Lung microvascular endothelial cell (primary cell): ENCODE measurements around the gene GNA14. TPM values are rescaled to one million over a fixed set of nuclear protein-coding genes. Genes with fewer than 3 reads are reported as not detected.
A peak's percentile ranks its signal among the peaks of the same experiment; 100 is the strongest.
"Not testable (repeated sequence)": the region's sequence is repeated elsewhere in the genome, so short reads cannot be mapped to it uniquely, and the experiment has no call there.

ENCODE experiments used
- DNase-seq, 2 donors: peaks; one replicate each; pipeline versions ENCODE4 v3.0.0 to v3.0.0-alpha.2; 2010; ENCODE audit warnings: low read depth in 2 of 2
- total RNA-seq: library from RNA; depleted of rRNA; stranded (reverse); fragments of >200 nt; gene quantifications from 2 replicates; pipeline ENCODE4 v1.2.1, GENCODE V29; 2014

The GNA14 gene
- total RNA-seq, 1 donor from 2014 or later = 70.2 TPM

- DNase-seq = peak; percentile 37 to 68
Observed at GRCh38 chr9:77495834-77496671, 152.1 kb downstream of the GNA14 start.

GRCh38 chr9:77490279-77490678, 157.8 kb downstream of the GNA14 start:
- not testable (repeated sequence) for DNase-seq

GRCh38 chr9:77489405-77490163, 158.5 kb downstream of the GNA14 start:
- DNase-seq = not testable (repeated sequence)

GRCh38 chr9:77488439-77489126, 159.5 kb downstream of the GNA14 start:
- DNase-seq = peak in 1 of 2 donors; percentile 22

- no peak for DNase-seq
Observed at GRCh38 chr9:77486968-77487367, 161.2 kb downstream of the GNA14 start.

- no peak for DNase-seq
Observed at GRCh38 chr9:77486463-77486862, 161.7 kb downstream of the GNA14 start.

GRCh38 chr9:77475641-77476473, 172.3 kb downstream of the GNA14 start:
- peak; percentile 58 to 77 for DNase-seq

GRCh38 chr9:77474936-77475335, 173.2 kb downstream of the GNA14 start:
- no peak for DNase-seq

- DNase-seq = no peak
Observed at GRCh38 chr9:77472646-77473045, 175.5 kb downstream of the GNA14 start.

- no peak for DNase-seq
Observed at GRCh38 chr9:77471572-77471971, 176.6 kb downstream of the GNA14 start.

GRCh38 chr9:77469515-77470231, 178.4 kb downstream of the GNA14 start:
- no peak for DNase-seq

GRCh38 chr9:77464661-77465060, 183.5 kb downstream of the GNA14 start:
- no peak for DNase-seq

GRCh38 chr9:77463151-77463550, 185.0 kb downstream of the GNA14 start:
- no peak for DNase-seq

- DNase-seq = no peak
Observed at GRCh38 chr9:77462066-77462465, 186.1 kb downstream of the GNA14 start.

GRCh38 chr9:77460938-77461337, 187.2 kb downstream of the GNA14 start:
- DNase-seq = no peak

GRCh38 chr9:77457916-77458592, 190.1 kb downstream of the GNA14 start:
- peak; percentile 69 to 70 for DNase-seq

- DNase-seq = peak; percentile 91
Observed at GRCh38 chr9:77456829-77457437, 191.2 kb downstream of the GNA14 start.

- DNase-seq = peak; percentile 60 to 64
Observed at GRCh38 chr9:77455312-77455927, 192.7 kb downstream of the GNA14 start.

- DNase-seq = no peak
Observed at GRCh38 chr9:77454663-77455062, 193.5 kb downstream of the GNA14 start.
